ENCODE data around the gene ZNF766.
"Not testable (repeated sequence)": the region's sequence is repeated elsewhere in the genome, so short reads cannot be mapped to it uniquely, and the experiment has no call there.

ZNF766 gene

DNA sequence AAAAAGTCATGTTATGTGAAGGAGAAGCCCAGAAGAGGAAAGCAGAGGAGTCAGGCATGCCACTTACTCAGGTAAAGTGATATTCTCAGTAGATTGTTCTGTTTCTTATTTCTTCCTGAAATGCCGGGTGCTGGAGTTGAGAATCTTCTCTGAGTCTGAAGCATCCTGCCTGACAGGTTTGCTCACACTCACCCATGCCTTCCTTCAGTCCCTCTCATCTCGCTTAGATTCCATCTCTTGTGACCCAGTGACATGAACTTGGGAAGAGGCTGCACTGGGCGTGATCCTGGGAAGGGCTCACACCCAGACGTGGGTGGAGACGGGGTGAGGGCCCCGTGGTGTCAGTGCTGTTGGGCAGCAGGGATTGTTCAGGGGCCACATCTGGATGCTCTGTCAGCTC lies 8.1 kb downstream of the ZNF766 start:
- DNase-seq, result no peak

DNA sequence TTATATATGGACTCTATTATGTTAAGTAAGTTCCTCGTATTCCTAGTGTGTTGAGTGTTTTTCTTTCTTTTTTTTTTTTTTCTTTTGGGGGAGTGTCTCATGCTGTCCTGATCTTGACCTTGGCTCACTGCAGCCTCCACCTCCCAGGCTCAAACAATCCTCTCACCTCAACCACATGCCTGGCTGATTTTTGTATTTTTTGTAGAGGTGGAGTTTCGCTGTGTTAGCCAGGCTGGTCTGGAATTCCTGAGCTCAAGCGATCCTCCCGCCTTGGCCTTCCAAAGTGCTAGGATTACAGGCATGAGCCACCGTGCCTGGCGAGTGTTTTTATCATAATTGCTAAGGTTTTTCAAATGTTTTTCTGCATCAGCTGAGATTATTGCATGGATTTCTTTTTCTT lies 16.9 kb downstream of the ZNF766 start:
- DNase-seq, result no peak

DNA sequence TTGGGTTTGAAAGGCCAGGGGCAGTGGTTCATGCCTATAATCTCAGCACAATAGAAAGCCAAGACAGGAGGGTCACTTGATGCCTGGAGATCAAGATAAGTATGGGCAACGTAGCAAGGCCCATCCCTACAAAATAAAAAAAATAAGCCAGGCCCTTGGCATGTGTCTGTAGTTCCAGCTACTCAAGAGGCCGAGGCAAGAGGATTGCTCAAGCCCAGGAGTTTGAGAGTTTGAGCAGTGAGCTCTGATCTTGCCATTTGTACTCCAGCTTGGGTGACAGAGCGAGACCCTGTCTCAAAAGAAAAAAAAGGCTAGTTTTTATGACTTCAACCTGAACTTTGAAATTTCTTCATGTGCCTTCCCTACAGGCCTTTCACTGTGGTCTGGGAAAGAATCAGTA lies 22.4 kb downstream of the ZNF766 start:
- DNase-seq, result no peak

DNA sequence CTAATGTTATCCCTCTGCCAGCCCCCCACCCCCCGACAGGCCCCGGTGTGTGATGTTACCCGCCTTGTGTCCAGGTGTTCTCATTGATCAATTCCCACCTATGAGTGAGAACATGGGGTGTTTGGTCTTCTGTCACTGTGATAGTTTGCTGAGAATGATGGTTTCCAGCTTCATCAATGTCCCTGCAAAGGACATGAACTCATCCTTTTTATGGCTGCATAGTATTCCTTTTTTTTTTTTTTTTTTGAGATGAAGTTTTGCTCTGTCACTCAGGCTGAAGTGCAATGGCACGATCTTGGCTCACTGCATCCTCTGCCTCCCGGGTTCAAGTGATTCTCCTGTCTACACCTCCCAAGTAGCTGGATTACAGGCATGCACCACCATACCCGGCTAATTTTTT lies 23.6 kb downstream of the ZNF766 start:
- not testable (repeated sequence) for DNase-seq

GRCh38 chr19:52296400-52296772 lies 27.0 kb downstream of the ZNF766 start:
- no peak for DNase-seq

DNA sequence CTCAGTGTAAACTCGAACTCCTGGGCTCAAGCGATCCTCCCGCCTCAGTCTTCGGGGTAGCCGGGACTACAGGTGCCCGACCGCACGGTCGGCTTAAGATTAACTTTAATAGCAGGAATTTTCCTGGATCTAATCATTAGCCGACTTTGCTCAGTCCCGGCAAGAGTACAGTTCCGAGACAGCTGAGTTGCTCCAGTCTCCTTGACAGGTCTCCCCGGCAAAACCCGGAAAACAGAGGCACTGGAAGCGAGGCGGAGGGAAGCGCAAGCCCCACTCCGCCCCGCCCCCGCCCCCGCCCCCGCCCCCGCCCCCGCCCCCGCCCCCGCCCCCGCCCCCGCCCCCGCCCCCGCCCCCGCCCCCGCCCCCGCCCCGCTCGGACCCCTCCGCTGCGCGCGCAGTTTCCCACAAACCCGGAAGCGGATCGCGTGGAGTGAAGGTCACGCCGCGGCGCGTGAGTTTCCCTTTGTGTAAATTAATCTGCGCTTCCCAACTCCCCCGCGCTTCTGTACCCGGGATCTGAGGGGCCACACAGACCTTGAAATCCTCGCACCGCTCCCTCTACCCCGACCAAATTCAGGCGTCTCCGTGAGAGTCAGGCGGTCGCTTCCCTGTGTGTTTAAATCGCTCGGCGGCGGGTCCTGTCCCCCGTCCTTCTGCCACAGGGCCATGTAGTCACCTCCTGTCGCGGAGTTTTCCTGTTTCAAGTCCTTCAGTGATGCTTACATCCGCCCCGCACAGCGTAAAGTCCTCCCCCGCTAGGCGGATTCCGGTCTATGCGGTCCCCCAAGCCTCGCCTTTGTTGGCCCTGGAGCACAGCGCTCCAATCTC lies 27.6 kb downstream of the ZNF766 start, which contains the start of gene ZNF480:
ZNF480 (plus strand) TSS at position 397 of the 828 bp plus-strand sequence. CDS start 3,244 bp downstream, outside the sequence.
- DNase-seq, result peak; percentile 79

GRCh38 chr19:52297601-52298364 lies 28.4 kb downstream of the ZNF766 start:
- no peak for DNase-seq

DNA sequence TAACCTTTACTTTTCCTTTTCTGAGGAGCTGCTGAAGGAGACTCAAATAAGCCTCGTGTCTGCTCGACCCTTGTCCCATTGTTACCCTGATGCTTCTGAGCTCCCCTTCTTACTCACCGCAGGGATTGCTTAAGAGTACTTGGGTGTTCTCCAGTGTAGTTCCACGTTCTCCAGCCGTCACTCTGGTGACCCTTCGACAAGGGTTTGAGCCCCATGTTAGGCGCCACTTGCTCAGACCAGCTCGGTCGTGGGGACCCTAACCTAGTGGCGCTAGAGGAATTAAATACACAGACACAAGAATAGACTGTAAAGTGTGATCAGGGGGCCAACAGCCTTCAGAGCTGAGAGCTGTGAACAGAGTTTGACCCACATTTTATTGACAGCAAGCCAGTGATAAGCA lies 37.9 kb downstream of the ZNF766 start:
- DNase-seq, result no peak

DNA sequence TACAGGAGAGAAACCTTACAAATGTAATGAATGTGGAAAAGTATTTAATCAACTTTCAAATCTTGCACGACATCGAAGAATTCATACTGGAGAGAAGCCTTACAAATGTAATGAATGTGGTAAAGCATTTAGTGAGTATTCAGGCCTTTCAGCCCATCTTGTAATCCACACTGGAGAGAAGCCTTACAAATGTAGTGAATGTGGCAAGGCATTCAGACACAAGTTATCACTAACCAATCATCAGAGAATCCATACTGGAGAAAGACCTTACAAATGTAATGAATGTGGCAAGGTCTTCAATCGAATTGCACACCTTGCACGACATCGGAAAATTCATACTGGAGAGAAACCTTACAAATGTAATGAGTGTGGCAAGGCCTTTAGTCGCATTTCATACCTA lies 53.0 kb downstream of the ZNF766 start:
- no peak for DNase-seq

DNA sequence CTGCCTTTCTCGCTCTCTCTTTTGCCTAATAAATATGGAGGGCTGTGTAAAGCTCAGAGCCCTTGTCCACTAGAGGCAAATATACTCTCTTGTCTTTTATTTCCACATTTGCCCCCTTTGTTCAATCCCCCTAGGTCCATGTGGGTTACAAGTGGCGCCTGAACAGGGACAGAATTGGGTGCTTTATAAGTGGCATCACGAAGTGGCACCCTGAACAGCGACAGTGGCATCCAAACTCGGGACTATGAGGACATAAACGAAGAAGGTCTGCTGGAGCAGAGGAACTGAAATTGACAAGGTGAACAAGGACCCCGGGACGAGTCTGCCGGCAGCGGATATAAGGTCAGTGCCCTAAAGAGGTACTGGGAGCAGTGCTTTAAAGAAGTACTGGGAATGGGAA lies 62.4 kb downstream of the ZNF766 start:
- DNase-seq, result no peak

DNA sequence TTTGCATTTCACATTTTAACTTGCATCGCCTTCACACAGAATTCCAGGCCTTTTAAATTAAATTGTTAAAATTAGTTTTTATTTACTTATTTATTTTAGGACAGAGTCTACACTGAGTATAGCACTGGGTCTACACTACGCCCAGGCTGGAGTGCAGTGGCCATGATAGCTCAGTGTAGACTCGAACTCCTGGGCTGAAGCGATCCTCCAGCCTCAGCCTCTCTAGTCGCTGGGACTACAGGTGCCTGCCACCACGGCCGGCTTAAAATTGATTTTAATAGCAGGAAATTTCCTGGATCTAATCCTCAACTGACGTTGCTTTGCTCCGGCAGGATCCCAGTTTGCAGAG lies 66.4 kb downstream of the ZNF766 start:
- no peak for DNase-seq

GRCh38 chr19:52336117-52336790 lies 66.9 kb downstream of the ZNF766 start, which contains the start of gene ZNF610:
ZNF610 (plus strand) TSS chr19:52336243; CDS start chr19:52349173, 12,930 bp downstream.
- peak; percentile 84 for DNase-seq

DNA sequence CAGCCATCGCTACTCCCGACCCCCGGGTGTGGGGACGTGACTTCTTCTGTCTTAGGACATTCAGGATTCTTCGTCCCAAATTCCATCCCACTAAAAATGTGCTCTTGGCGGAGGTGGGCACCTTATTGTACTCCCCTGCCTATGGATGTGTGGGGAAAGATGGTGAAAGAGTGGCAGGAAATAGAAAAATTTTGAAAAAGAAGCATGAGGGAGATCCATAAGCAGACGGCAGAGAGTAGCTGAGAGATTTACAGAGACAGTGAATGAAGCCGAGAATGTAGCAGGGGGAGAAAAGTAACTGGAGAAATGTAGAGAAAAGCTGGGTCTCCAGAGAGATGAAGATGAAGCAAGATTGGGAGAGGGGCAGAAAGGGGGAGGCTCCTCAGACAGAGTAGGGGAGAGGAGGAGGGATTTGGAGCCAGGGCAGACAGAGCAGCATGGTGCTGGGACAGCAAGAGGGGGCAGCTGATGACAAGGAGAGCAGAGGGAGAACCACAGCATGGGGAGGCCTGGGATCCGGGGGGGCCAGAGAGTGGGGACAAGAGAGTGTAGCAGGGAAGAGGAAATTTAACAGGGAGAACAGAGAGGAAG lies 67.5 kb downstream of the ZNF766 start:
- DNase-seq, result no peak

GRCh38 chr19:52339022-52339421 lies 69.6 kb downstream of the ZNF766 start:
- DNase-seq, result not testable (repeated sequence)

GRCh38 chr19:52343548-52343947 lies 74.2 kb downstream of the ZNF766 start:
- peak; percentile 55 for DNase-seq

DNA sequence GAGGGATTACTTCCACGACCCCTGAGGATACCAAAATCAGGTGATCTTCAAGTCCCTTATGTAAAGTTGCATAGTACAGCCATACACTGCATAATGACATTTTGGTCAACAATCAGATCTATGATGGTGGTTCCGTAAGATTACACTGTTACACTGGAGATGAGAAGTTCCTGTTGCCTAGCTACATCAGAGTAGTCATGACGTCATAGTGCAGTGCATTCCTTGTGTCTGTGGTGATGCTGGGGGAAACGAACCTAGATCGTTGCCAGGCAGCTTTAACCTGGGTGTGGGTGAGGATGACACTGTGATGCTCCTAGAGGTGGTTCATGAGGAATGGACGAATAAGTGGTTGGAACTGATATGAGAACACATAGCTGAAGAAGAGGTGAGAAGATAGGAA lies 75.8 kb downstream of the ZNF766 start:
- DNase-seq, result no peak
